Measurements from ENCODE around the gene KIF21B. TPM values are rescaled to one million over a fixed set of nuclear protein-coding genes. Genes with fewer than 3 reads are reported as not detected.

KIF21B gene
- total and polyA plus RNA-seq, 9 donors, result 0.57 to 1.9 (median 0.88) TPM

DNA sequence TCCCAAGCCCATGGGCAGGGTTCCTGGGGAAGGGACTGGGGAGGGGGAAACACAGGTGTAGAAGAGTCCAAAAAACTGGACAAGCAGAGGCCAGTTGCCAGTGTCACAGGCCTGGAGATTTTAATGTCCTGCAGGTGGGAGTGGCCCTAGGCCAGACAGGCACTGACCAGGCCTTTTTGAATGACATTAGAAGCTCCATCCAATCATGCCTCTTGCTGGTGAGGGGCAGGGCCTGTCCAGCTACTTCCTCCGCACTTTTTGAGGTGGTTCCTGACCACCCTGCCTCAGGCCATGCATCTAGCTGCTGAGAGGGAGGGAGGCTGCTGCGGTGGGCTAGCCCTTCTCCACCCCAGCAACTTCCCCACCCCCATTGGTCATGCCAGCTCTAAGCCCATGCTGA lies 15.9 kb upstream of the KIF21B start:
- no peaks in the 10 kb centered on the region for H3K9me3 ChIP-seq
- H3K27ac ChIP-seq, result no peak overlapping the region
- no peaks in the 10 kb centered on the region for H3K36me3 ChIP-seq
- no peaks in the 10 kb centered on the region for H3K27me3 ChIP-seq
- no peak for DNase-seq
- no peaks in the 10 kb centered on the region for H3K4me1 ChIP-seq (ENCODE audit: insufficient read depth)
- intact Hi-C loops (cut with DNase I), result no loop called here
- no peak overlapping the region for H3K4me3 ChIP-seq
- TF ChIP-seq, protein P1, sequence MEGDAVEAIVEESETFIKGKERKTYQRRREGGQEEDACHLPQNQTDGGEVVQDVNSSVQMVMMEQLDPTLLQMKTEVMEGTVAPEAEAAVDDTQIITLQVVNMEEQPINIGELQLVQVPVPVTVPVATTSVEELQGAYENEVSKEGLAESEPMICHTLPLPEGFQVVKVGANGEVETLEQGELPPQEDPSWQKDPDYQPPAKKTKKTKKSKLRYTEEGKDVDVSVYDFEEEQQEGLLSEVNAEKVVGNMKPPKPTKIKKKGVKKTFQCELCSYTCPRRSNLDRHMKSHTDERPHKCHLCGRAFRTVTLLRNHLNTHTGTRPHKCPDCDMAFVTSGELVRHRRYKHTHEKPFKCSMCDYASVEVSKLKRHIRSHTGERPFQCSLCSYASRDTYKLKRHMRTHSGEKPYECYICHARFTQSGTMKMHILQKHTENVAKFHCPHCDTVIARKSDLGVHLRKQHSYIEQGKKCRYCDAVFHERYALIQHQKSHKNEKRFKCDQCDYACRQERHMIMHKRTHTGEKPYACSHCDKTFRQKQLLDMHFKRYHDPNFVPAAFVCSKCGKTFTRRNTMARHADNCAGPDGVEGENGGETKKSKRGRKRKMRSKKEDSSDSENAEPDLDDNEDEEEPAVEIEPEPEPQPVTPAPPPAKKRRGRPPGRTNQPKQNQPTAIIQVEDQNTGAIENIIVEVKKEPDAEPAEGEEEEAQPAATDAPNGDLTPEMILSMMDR (IDR thresholded peaks at IDR 0.05), result no peak
- TF ChIP-seq POLR2A (IDR thresholded peaks at IDR 0.05) (no peak), EP300 (IDR thresholded peaks at IDR 0.05) (no peak)
- 95 to 96% (median 96%) methylated on average over 2 of the region's 2 CpGs for WGBS, 3 donors

DNA sequence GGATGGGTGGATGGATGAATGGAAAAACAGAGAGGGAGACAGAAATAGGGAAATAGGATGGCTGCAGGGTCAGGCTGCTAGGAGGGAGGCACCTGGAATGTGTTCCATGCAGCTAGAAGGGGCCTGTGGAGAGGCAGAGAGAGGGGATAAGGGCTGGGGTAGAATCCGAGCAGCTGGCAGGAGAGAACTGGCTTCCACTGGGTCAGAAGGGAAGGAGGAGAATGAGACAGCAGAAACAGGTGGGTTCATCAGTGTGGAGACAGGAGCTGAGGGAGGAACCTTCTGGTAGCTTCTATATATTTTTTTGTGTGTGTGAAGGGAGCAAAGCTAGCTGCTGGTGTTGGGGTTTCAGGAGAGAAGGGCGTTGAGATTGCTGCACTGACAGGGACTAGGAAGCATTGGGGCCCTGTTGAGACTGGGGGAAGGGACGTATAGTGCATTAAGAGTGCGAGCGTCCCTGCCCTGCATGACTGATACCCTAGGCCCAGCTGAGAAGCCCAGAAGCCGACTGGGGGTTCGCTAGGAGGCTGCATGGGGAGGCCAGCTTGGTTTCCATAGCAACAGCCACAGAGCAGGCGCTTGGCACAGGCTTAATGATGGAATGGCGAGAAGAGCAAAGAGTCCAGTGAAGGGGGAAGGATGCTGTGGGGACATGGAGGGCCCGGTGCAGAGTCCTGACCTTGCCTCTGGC lies 14.8 kb upstream of the KIF21B start:
- Histone ChIP-seq H3K4me1 (ENCODE audit: insufficient read depth) (no peaks in the 10 kb centered on the region), H3K9me3 (no peaks in the 10 kb centered on the region), H3K27ac (no peak overlapping the region), H3K4me3 (no peak overlapping the region), H3K36me3 (no peaks in the 10 kb centered on the region), H3K27me3 (no peaks in the 10 kb centered on the region)
- WGBS, 3 donors, result 88 to 91% (median 91%) methylated on average over 10 of the region's 10 CpGs
- no peak for TF ChIP-seq EP300 (IDR thresholded peaks at IDR 0.05)
- TF ChIP-seq POLR2A (IDR thresholded peaks at IDR 0.05), result no peak
- TF ChIP-seq, protein P1 (IDR thresholded peaks at IDR 0.05), result no peak
- intact Hi-C loops (cut with DNase I), result no loop called here
- DNase-seq, result no peak

DNA sequence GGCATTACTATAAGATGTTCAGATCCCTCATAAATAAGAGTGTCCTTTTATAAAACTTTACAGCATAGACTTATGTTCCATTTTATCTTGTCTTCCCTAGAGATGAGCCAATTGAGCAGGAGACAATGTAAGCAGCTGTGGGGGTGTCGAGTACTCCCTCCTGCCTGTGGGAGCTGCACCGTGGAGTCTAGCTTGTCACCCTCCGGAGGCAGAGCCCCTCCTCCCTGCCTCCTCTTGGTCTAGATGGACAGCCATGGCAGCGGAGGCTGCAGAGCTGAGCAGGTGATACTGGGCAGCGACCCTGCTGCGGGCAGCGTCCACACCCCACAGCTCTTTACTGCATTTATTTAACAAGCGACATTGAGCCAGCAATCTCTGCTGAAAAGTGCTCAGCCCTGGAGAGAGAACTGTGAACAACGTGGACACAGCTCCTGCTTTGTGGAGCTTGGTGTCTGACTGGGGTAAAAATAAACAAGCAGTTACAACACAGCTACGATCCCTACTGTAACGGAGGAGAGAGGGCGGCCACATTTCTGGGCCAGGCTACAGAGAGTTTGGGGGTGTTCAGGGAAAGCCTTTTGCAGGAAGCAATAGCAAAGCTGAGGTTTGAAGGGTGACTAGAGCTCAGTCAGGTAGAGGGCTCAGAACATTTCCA lies 12.8 kb upstream of the KIF21B start:
- TF ChIP-seq EP300 (IDR thresholded peaks at IDR 0.05), result no peak
- H3K9me3 ChIP-seq, result no peaks in the 10 kb centered on the region
- H3K36me3 ChIP-seq, result no peaks in the 10 kb centered on the region
- WGBS, 3 donors, result 45 to 64% (median 53%) methylated on average over 12 of the region's 12 CpGs
- H3K4me1 ChIP-seq (ENCODE audit: insufficient read depth), result no peaks in the 10 kb centered on the region
- intact Hi-C loops (cut with DNase I), result no loop called here
- H3K4me3 ChIP-seq, result no peak overlapping the region
- DNase-seq, result no peak
- no peaks in the 10 kb centered on the region for H3K27me3 ChIP-seq
- no peak overlapping the region for H3K27ac ChIP-seq

DNA sequence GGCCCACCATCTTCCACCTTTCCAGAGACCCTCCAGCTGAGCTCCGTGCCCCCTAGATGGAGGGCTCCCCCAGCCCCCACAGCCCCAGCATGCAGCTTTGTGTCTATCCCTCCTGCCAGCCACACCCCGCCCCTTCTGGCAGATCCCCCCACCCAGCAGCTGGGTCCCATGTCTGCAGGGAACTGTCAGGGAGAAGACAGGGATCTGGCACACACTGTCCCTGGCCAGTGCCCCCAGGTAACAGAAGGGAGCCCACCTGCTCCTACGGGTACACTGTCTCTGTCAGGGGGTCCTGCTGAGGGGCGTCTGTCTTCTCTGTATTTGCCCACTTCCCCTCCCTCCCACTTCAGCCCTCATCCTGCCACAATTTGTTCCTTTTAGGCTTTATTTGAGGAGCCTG lies 11.2 kb upstream of the KIF21B start:
- Histone ChIP-seq H3K9me3 (no peaks in the 10 kb centered on the region), H3K36me3 (no peaks in the 10 kb centered on the region), H3K27me3 (no peaks in the 10 kb centered on the region), H3K4me3 (no peak overlapping the region), H3K27ac (no peak overlapping the region), H3K4me1 (ENCODE audit: insufficient read depth) (no peaks in the 10 kb centered on the region)
- TF ChIP-seq EP300 (IDR thresholded peaks at IDR 0.05) (no peak), POLR2A (IDR thresholded peaks at IDR 0.05) (no peak)
- TF ChIP-seq, protein P1 (IDR thresholded peaks at IDR 0.05), result no peak
- intact Hi-C loops (cut with DNase I), result no loop called here
- 73 to 82% (median 80%) methylated on average over 3 to 4 of the region's 4 CpGs for WGBS, 3 donors
- DNase-seq, result no peak

DNA sequence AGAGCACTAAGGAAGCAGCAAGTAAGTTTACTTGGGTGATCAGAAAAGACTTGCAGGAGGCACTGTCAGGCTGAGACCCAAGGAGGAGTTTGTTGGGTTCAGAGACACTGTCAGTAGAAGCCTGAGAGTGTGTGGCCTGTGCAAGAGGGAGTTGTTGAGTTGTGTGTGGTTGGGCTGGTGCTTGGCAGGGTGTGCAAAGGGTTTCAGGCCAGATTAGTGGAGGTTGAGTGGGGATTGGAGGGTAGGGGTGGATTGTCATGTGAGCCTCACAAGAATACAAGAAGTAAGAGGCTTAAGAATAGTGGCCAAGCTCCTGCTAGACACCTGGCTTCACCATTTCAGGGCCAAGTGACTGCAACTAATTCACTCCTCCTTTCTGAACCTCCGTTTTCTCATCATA lies 8.9 kb upstream of the KIF21B start:
- DNase-seq, result no peak
- no peaks in the 10 kb centered on the region for H3K4me1 ChIP-seq (ENCODE audit: insufficient read depth)
- no peaks in the 10 kb centered on the region for H3K27me3 ChIP-seq
- TF ChIP-seq, protein P1 (IDR thresholded peaks at IDR 0.05), result no peak
- no peak for TF ChIP-seq POLR2A (IDR thresholded peaks at IDR 0.05)
- 90 to 98% (median 97%) methylated on average over 1 of the region's 1 CpG for WGBS, 3 donors
- no peak overlapping the region for H3K27ac ChIP-seq
- no peak overlapping the region for H3K4me3 ChIP-seq
- no peaks in the 10 kb centered on the region for H3K36me3 ChIP-seq
- intact Hi-C loops (cut with DNase I), result no loop called here
- H3K9me3 ChIP-seq, result no peaks in the 10 kb centered on the region
